Measurements from ENCODE around the gene CEP126.
A peak's percentile ranks its signal among the peaks of the same experiment; 100 is the strongest.

CEP126 gene, protein sequence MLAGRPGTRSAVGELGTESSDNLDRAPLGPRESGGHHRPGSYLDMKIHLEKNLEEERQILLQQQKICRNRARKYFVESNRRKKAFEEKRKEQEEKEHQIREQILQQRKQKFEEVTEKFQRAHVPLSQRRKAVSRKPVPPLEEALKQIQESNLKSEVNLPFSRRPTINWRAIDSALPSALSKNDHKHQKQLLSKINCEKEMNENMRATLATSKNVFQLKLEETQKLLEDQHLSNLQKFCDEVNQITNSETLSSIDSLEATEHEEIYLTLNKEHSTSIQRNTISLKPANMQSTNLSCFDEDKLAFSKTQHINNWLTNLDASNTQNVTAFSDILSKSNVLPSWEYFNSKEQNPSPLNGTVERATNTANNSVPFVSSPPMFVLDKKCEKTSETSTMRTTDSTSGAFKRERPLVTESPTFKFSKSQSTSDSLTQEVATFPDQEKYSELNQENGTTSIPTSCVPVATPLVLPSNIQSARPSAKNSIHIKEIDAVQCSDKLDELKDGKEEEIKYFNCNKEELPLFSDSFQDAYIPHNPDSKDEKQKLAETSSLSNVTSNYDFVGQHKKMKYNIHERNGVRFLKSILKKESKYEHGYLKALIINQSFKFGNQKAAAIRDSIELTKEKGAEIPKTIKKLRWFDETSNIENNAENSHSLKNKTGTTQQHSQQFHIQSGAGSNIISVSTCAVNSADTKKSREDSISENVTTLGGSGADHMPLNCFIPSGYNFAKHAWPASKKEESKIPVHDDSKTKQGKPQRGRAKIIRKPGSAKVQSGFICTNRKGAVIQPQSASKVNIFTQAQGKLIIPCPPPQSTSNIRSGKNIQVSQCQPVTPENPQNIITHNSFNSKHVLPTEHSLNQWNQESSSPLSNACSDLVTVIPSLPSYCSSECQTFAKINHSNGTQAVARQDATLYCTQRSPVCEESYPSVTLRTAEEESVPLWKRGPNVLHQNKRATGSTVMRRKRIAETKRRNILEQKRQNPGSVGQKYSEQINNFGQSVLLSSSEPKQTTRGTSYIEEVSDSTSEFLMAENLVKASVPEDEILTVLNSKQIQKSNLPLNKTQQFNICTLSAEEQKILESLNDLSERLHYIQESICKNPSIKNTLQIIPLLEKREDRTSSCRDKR

GRCh38 chr11:101914738-101915426 lies at the start of gene CEP126:
TSS of gene CEP126 (plus strand) at chr11:101915010. CDS start at chr11:101915285, 275 bp downstream.
- peak; percentile 92 for DNase-seq (ENCODE audit: low read depth)

DNA sequence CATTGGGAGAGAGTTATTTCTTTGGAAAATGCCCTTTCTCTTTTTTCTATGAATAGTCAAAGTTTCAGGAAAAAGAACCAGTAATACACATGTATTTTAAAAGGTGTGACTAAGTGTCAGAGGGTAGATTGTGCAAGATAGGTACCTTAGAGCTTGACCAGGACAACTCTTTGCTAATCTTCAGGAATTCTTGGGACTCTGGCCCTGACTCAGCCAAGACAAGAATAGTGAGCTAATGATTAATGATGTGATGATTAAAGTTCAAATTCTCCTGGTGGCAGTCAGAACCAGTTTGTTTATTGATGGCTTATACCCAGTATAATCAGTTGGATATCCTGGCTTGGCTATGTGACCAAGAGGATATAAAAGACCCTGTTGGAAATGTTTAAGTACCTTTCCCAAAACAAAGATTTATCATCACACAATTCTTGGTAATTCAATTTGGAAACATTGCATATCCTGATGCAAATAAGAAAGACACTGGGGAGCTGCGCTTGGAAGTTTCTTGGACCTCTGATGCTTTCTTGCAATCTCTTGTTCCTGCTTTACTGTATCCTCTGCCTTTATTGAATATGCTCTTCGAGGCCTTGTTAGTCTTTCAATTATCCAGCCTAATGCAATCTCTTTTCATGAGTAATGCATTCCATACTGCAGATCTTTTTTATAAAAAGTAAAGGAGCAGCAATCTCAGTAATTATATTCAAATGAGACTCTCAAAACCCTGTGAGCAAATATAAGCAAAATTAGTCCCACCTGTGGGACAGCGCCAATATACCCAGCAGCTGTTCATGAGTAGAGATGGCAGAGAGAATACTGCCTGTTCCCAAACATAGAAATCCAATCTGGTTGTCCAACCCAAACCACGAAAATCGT lies 48.0 kb upstream of the CEP126 start:
- DNase-seq (ENCODE audit: low read depth) = no peak

GRCh38 chr11:101867951-101868350 lies 46.9 kb upstream of the CEP126 start:
- DNase-seq (ENCODE audit: low read depth) = no peak

- DNase-seq (ENCODE audit: low read depth) = no peak
Measured at GRCh38 chr11:101870510-101870909, 44.3 kb upstream of the CEP126 start.

DNA sequence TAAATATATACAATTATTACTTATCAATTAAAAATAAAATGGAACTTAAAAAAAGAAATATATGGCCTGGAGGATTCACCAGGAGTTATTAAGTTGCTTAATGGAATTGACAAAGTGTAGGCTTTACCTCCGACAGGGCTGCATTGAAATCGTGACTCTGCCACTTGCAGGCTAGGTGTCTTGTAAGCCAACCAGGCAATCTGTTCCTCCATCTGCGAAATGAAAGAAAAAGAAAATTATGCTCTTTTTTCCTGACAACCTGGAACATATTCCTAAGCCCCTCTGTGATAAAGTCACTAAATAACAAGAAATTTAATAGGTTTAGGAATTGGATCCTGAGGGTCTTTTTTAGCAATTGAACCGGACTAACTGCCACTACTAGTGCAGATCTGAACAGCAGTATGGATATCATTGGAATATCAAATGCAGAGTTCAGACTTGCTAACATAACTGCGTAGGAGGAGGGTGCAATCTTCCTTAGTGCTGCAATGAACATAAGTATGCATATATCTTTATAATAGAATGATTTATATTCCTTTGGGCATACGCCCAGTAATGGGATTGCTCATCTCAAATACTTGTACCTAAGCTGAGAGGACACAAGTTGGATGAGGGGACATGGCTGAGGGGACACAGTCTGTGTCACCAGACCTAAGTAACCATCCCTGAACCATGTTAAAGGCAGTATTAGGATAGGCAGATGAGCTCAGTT lies 42.5 kb upstream of the CEP126 start:
- DNase-seq (ENCODE audit: low read depth) = no peak

- DNase-seq (ENCODE audit: low read depth) = no peak
Measured at GRCh38 chr11:101880222-101880621, 34.6 kb upstream of the CEP126 start.

- no peak for DNase-seq (ENCODE audit: low read depth)
Measured at GRCh38 chr11:101881586-101881985, 33.2 kb upstream of the CEP126 start.

GRCh38 chr11:101885631-101886030 lies 29.2 kb upstream of the CEP126 start:
- DNase-seq (ENCODE audit: low read depth) = no peak

GRCh38 chr11:101889767-101890166 lies 25.0 kb upstream of the CEP126 start:
- DNase-seq (ENCODE audit: low read depth) = no peak

DNA sequence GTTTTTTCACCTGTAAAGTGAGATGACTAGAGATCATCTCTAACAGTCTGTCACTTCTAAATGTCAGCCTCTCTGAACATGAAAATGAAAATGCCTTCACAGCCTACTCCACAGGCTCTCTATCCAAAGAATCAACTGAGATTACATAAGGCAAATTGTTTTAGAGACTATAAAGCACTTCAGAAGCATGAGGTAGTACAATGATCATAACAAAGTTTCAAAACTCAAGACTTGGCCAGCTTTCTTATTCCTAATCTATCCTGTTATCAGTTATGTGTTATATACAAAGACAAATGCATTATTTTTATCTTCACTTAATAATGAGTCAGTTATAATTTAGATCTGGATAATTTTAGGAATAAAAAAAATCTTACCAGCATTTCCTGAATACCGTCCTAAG lies 20.3 kb upstream of the CEP126 start:
- DNase-seq (ENCODE audit: low read depth) = no peak

DNA sequence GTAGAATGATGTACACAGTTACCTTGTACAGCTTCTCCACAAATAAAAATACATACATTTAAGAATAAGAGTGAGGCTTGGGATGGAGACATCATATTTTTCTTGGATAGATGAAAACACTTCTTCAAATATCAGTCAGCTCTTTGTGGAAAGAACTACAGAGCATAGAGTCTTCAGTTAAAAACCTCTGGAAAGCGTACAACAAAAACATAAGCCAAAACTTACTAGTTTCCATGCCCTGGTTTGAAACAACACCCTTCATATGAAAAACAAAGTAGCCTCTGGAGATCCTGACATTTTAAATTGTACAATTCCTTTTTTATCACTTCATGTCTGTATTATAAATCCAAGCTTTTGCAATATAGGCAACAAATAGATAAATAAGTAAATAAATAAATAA lies 7.0 kb upstream of the CEP126 start:
- DNase-seq (ENCODE audit: low read depth) = no peak

DNA sequence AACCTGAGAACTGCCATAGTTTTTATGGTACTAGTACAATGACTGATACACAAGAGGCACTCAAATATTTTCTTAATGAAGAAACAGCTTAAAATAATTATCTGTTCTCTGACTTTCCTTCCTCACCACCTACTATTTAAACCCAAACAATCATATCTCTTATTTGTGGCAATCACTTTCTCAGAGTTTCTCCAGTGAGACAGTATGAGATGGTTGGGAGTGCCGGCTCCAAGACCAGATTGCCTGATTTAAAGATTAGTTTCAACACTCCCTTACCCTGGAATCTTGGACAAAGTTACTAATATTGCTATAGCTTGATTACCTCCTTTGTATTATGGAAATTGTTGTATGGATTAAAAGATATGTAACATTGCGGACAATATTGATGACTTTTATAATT lies 5.7 kb upstream of the CEP126 start:
- no peak for DNase-seq (ENCODE audit: low read depth)

DNA sequence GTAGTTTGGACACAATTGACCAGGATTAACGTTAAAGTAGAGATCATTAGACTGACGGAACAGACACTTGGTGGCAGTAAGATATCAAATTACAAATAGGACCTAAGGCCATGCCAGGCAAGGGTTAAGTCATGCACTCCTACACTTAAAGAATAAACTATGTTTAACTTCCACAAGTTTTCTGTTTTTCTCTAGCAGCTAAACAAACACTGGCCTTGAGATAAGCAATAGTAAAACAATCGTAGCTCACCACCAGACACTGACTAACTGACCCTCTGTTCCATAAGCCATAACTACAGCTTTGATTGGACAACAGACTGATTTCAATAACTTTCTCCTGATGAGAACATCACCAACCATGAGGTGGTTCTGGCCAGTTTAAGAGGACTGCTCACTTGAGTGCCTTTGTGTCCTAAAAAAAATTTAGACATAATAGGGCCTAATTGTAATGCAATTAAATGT lies 2.0 kb upstream of the CEP126 start:
- DNase-seq (ENCODE audit: low read depth) = no peak

DNA sequence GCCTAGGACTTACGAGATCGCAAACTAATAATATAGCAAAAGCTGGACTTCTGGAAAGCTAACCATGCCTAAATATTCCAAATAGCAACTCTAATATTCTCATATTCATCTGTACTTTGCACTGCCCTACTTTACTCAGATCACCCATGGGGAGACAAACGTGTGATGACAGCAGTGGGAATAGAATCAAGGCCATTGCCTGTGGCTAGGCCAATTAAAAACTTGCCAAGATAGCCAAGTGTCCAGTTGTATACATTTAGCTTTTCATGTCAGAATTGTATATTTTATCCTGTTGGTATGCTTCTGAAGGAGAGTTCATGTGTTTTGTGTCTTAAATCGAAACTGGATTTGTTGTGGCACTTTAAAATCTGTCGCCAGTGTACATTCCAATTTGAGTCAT lies 1.2 kb upstream of the CEP126 start:
- no peak for DNase-seq (ENCODE audit: low read depth)

GRCh38 chr11:101914341-101914737 lies 471 bp upstream of the CEP126 start:
- DNase-seq (ENCODE audit: low read depth) = peak; percentile 40

DNA sequence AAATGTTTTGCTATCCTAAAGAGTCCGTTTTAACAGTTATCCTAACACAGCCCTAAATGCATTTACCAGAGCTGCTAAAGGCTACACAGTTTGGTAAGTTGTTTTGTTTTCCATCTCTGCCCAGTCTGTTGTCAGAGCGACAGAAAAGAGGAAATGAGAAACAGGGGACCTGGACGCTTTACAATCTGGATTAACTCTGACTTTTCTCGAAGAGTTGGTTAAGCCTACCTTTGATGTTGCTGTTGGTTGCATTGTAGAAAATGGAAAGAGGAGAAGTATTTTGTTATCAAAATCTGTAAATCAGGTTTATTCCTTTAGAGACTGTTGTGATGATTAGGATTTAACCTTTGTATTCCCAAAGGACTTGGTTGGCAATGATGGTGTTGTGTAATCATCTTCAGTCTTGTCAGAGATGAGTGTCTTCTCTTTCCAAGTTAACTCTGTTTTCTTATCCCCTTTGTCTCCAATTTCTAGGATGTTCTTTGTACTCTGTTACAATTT lies 1.0 kb downstream of the CEP126 start:
- DNase-seq (ENCODE audit: low read depth) = peak; percentile 58

DNA sequence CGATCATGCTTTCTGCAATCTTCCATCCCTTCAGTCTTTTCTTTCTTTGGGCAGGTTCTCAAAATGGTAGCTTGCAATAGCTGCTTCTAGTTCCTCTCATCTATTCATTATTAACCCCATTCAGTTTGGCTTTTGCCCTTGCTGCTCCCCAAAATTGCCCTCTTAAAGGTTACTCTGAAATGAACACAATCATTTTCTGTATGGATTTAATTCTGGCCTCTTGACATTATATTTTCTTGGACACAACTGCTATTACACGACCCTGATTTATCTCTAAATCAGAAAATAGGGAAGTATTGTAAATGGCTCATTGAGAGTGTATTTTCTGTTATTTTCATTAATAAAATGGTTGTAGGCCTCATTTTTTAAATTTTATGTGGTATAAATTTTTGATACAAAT lies 1.6 kb downstream of the CEP126 start, which contains the start of gene ANGPTL5:
Gene ANGPTL5 (minus strand): TSS at position 101 of the 400 bp plus-strand sequence. CDS start 8,613 bp downstream, outside the sequence.
- DNase-seq (ENCODE audit: low read depth) = no peak

DNA sequence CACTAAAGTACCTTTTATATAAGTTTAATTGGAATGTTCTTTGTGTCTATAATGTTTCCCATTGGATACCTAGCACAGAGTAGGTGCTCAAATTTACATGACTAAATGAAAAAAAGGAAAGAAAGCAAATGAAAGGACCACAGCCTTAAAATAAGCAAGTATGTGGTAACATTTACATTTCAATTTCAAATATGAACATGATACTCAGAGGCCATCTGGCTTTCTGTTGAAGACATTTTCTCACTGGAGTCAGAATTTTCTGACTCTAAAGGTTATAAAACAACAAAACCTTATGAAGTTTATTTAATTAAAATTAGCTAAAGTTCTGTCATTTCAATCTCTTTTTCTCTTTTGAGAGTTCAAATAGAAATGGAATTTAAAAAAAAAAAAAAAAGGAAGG lies 2.4 kb downstream of the CEP126 start:
- DNase-seq (ENCODE audit: low read depth) = no peak

- DNase-seq (ENCODE audit: low read depth) = no peak
Measured at GRCh38 chr11:101920992-101921391, 6.2 kb downstream of the CEP126 start.

GRCh38 chr11:101923554-101923953 lies 8.7 kb downstream of the CEP126 start:
- no peak for DNase-seq (ENCODE audit: low read depth)

All from GM04504 (cell line).